ENCODE results near the gene SNAPC2.

Gene SNAPC2

DNA sequence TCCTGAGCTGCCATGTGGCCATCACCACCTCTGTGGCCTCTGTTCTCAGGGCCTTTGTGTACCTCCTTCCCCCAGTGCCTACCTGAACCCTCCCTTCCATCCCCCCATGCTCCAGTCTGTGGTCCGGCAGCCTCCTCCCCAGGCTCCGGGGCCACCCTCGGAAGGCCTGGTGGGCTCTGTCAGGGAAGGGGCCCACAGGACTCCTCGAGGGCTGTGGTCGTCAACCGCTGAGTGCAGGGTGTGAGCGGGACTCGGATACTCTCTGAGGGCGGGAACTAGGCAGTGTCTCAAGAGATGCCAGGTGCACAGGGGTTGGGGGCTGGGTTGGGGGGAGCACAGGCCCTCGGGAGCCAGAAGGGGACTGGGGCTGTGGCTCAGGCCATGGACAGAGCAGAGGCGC is 12.6 kb upstream of the SNAPC2 start:
- TF ChIP-seq TAF1 (IDR thresholded peaks at IDR 0.05; ENCODE audit: borderline replicate concordance, insufficient read depth, low read length) (no peak), FOXP2 (optimal IDR thresholded peaks at IDR 0.05; ENCODE audit: borderline replicate concordance, extremely low read depth, extremely low read length, insufficient read depth) (no peak), POLR2AphosphoS5 (IDR thresholded peaks at IDR 0.05; ENCODE audit: low read depth, low read length) (no peak), SIN3A (IDR thresholded peaks at IDR 0.05; ENCODE audit: borderline replicate concordance, insufficient read depth, low read length) (no peak)
- TF ChIP-seq, protein P1, sequence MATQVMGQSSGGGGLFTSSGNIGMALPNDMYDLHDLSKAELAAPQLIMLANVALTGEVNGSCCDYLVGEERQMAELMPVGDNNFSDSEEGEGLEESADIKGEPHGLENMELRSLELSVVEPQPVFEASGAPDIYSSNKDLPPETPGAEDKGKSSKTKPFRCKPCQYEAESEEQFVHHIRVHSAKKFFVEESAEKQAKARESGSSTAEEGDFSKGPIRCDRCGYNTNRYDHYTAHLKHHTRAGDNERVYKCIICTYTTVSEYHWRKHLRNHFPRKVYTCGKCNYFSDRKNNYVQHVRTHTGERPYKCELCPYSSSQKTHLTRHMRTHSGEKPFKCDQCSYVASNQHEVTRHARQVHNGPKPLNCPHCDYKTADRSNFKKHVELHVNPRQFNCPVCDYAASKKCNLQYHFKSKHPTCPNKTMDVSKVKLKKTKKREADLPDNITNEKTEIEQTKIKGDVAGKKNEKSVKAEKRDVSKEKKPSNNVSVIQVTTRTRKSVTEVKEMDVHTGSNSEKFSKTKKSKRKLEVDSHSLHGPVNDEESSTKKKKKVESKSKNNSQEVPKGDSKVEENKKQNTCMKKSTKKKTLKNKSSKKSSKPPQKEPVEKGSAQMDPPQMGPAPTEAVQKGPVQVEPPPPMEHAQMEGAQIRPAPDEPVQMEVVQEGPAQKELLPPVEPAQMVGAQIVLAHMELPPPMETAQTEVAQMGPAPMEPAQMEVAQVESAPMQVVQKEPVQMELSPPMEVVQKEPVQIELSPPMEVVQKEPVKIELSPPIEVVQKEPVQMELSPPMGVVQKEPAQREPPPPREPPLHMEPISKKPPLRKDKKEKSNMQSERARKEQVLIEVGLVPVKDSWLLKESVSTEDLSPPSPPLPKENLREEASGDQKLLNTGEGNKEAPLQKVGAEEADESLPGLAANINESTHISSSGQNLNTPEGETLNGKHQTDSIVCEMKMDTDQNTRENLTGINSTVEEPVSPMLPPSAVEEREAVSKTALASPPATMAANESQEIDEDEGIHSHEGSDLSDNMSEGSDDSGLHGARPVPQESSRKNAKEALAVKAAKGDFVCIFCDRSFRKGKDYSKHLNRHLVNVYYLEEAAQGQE (IDR thresholded peaks at IDR 0.05; ENCODE audit: insufficient read depth in 1 of 2, low read depth in 2 of 2, low read length in 2 of 2) = no peak

DNA sequence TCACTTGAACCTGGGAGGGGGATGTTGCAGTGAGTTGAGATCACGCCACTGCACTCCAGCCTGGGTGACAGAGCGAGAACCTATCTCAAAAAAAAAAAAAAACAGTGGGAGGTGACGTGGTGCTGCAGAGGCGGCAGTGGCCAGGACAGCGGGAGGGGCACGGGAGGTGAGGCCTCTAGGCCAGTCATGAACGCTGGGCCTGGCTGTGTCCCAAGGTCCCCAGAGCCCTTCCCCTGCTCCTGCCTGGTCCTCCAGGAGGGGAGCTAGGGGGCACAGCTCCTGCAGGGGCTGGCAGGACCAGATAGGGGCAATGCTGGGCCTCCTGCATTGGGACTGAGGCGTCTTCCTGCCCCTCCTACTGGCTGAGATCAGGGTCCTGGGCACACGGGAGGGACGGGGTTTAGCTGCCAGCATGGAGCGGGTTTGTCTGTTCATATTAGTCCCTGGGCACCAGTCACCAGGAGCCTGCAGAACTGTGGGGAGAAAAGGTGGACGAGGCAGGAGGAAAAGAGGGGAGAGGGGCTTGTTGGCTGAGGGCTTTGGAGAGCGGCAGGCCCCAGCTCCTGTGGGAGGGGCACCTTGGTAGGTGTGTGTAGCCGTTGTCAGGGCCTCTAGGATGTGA is 11.9 kb upstream of the SNAPC2 start:
- TF ChIP-seq TAF1 (IDR thresholded peaks at IDR 0.05; ENCODE audit: borderline replicate concordance, insufficient read depth, low read length) (no peak), POLR2AphosphoS5 (IDR thresholded peaks at IDR 0.05; ENCODE audit: low read depth, low read length) (peak; percentile 14; the same call in 1 of the 2 replicates)

DNA sequence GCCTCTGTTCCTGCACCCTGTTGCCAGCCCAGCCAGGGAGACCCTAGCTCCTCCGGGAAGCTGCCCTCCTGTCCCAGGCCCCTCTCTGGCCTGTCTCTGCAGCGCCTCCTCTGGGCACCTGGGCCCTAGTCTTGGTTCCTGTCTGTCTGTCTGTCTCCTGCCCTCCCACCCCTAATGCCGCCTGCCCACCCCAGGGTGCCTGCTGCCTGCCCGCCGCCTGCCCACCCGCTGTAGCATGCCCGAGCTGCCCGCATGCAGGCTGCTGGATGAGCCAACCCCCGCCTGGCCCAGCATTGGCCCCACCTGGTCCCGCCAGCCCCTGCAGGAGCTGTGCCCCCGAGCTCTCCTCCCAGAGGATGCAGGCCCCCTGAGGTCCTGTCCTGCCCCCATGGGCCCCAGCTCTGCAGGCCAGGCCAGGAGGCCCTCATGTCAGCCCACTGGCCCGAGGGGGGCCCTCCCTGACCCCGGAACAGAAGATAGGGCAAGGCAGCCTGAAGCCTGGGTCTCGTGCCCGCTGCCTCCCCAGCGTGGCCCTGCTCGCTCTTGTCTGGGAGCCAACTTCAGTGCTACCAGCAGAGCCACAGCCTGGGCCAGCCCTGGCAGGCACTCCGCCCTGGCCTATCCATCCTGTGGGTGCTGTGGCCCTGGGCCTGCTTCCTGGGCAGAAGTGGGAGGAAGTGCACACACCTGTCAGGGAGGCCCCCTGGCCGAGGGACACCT is 11.2 kb upstream of the SNAPC2 start:
- TF ChIP-seq FOXP2 (optimal IDR thresholded peaks at IDR 0.05; ENCODE audit: borderline replicate concordance, extremely low read depth, extremely low read length, insufficient read depth) (no peak), TAF1 (IDR thresholded peaks at IDR 0.05; ENCODE audit: borderline replicate concordance, insufficient read depth, low read length) (no peak), POLR2AphosphoS5 (IDR thresholded peaks at IDR 0.05; ENCODE audit: low read depth, low read length) (no peak), SIN3A (IDR thresholded peaks at IDR 0.05; ENCODE audit: borderline replicate concordance, insufficient read depth, low read length) (no peak)
- TF ChIP-seq, protein P1 (IDR thresholded peaks at IDR 0.05; ENCODE audit: insufficient read depth in 1 of 2, low read depth in 2 of 2, low read length in 2 of 2) = no peak

DNA sequence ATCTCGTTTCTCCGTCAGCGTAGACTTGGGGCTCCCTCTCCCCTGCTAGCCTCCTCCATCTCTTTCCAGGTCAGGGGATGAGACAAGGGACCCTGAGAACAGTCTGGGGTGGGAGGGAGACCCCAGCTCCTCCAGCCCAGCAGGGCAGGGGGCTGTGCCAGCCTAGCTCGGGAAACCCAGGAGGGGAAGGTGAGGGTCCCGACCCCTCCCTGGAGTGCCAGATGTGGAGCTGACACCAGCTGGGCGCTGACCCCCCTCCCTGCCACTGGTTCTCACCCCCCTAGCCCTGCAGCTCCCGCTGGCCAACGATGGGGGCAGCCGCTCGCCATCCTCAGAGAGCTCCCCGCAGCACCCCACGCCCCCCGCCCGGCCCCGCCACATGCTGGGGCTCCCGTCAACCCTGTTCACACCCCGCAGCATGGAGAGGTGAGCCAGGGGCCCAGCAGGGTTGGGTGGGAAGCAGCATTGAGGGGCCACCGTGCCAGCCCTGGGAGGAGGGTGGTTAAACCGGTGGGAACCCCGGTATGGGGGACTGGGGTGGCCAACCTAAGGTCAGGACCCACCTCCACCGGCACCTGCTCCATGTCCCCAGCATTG is 10.6 kb upstream of the SNAPC2 start:
- TF ChIP-seq, protein P1 (IDR thresholded peaks at IDR 0.05; ENCODE audit: insufficient read depth in 1 of 2, low read depth in 2 of 2, low read length in 2 of 2) = no peak
- TF ChIP-seq FOXP2 (optimal IDR thresholded peaks at IDR 0.05; ENCODE audit: borderline replicate concordance, extremely low read depth, extremely low read length, insufficient read depth) (no peak), SIN3A (IDR thresholded peaks at IDR 0.05; ENCODE audit: borderline replicate concordance, insufficient read depth, low read length) (no peak)

DNA sequence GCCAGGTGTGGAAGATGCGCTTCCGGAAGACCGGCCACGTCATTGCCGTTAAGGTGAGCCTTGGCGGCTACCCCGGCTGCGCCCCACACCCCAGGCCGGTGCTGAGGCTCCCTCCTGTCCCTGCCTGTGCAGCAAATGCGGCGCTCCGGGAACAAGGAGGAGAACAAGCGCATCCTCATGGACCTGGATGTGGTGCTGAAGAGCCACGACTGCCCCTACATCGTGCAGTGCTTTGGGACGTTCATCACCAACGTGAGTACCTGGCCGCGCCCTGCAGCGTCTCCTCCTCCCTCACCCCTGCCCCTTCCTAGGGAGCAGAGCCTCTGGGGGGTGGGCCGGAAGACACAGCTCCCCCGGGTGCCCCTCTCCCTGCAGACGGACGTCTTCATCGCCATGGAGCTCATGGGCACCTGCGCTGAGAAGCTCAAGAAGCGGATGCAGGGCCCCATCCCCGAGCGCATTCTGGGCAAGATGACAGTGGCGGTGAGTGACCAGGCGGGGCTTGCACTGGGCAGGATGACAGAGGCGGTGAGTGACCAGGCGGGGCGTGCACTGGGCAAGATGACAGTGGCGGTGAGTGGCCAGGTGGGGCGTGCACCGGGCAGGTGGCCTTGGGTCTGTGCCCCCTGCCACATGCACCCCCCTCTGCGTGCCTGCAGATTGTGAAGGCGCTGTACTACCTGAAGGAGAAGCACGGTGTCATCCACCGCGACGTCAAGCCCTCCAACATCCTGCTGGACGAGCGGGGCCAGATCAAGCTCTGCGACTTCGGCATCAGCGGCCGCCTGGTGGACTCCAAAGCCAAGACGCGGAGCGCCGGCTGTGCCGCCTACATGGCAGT is 9.6 kb upstream of the SNAPC2 start:
- TF ChIP-seq TAF1 (IDR thresholded peaks at IDR 0.05; ENCODE audit: borderline replicate concordance, insufficient read depth, low read length) = no peak
- TF ChIP-seq POLR2AphosphoS5 (IDR thresholded peaks at IDR 0.05; ENCODE audit: low read depth, low read length) = 0 out of 2 replicates have a peak, but pooled peaks have one; percentile 36

Measured in PFSK-1 (cell line).